ENCODE results near the gene KIFAP3.

- no peak for TF ChIP-seq EZH2 (IDR thresholded peaks at IDR 0.05)
- TF ChIP-seq POLR2AphosphoS5 (IDR thresholded peaks at IDR 0.05; ENCODE audit: borderline replicate concordance, low read depth, low read length): no peak
These were observed 21.7 kb upstream of the KIFAP3 start for GRCh38 chr1:170095976-170096748.
